ENCODE results near the gene NPAS2. TPM values are rescaled to one million over a fixed set of nuclear protein-coding genes. Genes with fewer than 3 reads are reported as not detected.

NPAS2 gene
- total RNA-seq, 2 experiments from 2014 or later = 5.5 to 6.2 TPM

DNA sequence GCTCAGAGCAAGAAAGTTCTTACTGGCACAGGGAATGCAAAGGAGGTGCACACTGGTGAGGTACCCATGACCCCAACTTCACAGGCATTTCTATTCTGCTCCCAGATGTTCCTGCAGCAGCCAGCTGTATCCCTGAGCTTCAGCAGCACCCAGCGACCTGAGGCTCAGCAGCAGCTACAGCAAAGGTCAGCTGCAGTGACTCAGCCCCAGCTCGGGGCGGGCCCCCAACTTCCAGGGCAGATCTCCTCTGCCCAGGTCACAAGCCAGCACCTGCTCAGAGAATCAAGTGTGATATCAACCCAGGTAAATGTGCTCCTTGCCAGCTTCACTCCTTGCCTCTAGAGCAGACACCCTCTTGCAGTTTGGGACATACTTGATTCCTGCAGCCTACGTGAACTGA lies 168.0 kb downstream of the NPAS2 start:
- CTCF ChIA-PET = interaction anchor here (0.8 to 3.9 kb wide), 7 partner anchors 11 to 382 kb away, joined by 3 to 16 read pairs (median 6); no protein-coding TSS in a partner anchor
- DNase-seq = no peak
- ATAC-seq = no peak
- H3K4me1 Mint-ChIP-seq (ENCODE audit: low read depth) = no peaks in the 10 kb centered on the region
- no peaks in the 10 kb centered on the region for H3K36me3 Mint-ChIP-seq (ENCODE audit: low read depth)
- H3K27me3 Mint-ChIP-seq (ENCODE audit: low read depth) = peaks cover 2% of the 10 kb centered on the region
- H3K27ac Mint-ChIP-seq = no peak overlapping the region
- H3K4me3 Mint-ChIP-seq = no peak overlapping the region
- H3K9me3 Mint-ChIP-seq (ENCODE audit: insufficient read depth) = no peaks in the 10 kb centered on the region
- POLR2A ChIA-PET = interaction anchor here (0.6 kb wide), 1 partner anchor 17 kb away, joined by 3 read pairs; no protein-coding TSS in a partner anchor

DNA sequence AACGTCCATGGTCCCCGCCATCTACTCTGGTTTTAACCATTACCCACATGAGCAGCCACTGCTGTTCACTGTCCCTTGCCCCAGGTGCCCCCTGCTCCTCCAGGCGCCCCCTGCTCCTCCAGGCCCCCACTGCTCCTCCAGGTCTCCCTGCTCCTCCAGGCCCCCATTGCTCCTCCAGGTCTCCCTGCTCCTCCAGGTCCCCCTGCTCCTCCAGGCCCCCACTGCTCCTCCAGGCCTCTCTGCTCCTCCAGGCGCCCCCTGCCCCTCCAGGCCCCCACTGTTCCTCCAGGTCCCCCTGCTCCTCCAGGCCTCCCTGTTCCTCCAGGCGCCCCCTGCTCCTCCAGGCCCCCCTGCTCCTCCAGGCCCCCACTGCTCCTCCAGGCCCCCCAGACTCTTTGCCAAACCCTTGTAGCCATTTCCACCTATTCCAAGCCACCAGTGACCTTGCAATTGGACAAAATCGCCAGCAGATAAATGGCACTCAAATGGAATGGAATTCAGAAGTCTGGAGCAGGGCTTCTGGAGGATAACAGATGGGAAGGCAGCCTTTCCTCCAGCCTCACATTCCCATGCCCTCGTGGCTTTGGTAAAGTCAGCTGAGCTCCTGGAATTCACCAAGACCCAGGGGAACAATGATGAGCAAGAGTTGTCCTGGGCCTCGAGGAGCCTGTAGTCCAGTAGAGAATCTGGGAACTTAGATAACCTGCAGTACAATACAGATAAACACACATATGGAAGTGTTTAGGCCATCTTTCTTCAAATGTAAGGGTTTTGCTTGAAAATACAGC lies 168.9 kb downstream of the NPAS2 start:
- Mint-ChIP-seq H3K36me3 (ENCODE audit: low read depth) (no peaks in the 10 kb centered on the region), H3K27ac (no peak overlapping the region), H3K4me3 (no peak overlapping the region), H3K9me3 (ENCODE audit: insufficient read depth) (no peaks in the 10 kb centered on the region), H3K4me1 (ENCODE audit: low read depth) (no peaks in the 10 kb centered on the region), H3K27me3 (ENCODE audit: low read depth) (peaks cover 2% of the 10 kb centered on the region)
- DNase-seq (no peak), ATAC-seq (no peak)
- CTCF ChIA-PET = interaction anchor here (1.2 to 3.9 kb wide), 4 partner anchors 24 to 381 kb away, joined by 4 to 16 read pairs (median 6); no protein-coding TSS in a partner anchor
- POLR2A ChIA-PET = no interaction called here

DNA sequence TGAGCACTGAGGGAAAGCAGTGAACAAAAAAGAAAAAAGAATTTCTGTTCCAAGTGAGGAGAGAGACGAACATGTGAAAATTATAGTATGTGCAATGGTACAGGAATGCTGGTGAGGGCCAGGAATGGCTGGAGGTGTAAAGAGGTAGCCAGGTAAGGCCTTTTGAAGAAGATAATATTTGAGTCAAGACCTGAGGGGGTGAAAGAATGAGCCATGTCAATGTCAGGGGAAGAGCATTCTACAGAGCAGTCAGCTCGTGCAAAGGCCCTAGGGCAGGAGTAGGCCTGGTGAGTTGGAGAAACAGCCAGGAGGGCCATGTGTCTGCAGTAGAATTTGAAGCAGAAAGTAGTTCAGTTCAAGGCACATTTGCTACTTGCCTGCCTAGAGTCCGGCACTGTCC lies 169.7 kb downstream of the NPAS2 start:
- H3K9me3 Mint-ChIP-seq (ENCODE audit: insufficient read depth) = no peaks in the 10 kb centered on the region
- no peaks in the 10 kb centered on the region for H3K4me1 Mint-ChIP-seq (ENCODE audit: low read depth)
- peaks cover 2% of the 10 kb centered on the region for H3K27me3 Mint-ChIP-seq (ENCODE audit: low read depth)
- POLR2A ChIA-PET = no interaction called here
- no peak overlapping the region for H3K4me3 Mint-ChIP-seq
- CTCF ChIA-PET = interaction anchor here (1.2 to 3.9 kb wide), 2 partner anchors 260 to 380 kb away, joined by 4 to 16 read pairs; no protein-coding TSS in a partner anchor
- no peaks in the 10 kb centered on the region for H3K36me3 Mint-ChIP-seq (ENCODE audit: low read depth)
- no peak overlapping the region for H3K27ac Mint-ChIP-seq
- DNase-seq (no peak), ATAC-seq (no peak)

DNA sequence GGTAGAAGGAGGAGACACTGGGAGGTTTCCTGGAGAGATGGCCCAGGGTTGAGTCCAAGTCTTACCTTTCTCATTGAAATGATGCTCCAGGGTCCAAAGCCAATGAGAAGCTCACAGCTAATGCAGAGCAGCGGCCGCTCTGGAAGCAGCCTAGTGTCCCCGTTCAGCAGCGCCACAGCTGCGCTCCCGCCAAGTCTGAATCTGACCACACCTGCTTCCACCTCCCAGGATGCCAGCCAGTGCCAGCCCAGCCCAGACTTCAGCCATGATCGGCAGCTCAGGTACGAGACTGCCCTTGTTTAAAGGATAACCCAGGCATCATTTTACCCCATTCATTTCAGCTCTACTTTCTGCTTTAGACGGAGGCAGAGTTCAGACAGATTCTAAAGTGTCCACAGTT lies 170.2 kb downstream of the NPAS2 start:
- no peak overlapping the region for H3K4me3 Mint-ChIP-seq
- POLR2A ChIA-PET = no interaction called here
- no peaks in the 10 kb centered on the region for H3K27me3 Mint-ChIP-seq (ENCODE audit: low read depth)
- H3K9me3 Mint-ChIP-seq (ENCODE audit: insufficient read depth) = no peaks in the 10 kb centered on the region
- ATAC-seq (no peak), DNase-seq (no peak)
- CTCF ChIA-PET = interaction anchor here (3.9 kb wide), 1 partner anchor 380 kb away, joined by 16 read pairs; no protein-coding TSS in a partner anchor
- H3K27ac Mint-ChIP-seq = no peak overlapping the region
- H3K36me3 Mint-ChIP-seq (ENCODE audit: low read depth) = no peaks in the 10 kb centered on the region
- no peaks in the 10 kb centered on the region for H3K4me1 Mint-ChIP-seq (ENCODE audit: low read depth)

DNA sequence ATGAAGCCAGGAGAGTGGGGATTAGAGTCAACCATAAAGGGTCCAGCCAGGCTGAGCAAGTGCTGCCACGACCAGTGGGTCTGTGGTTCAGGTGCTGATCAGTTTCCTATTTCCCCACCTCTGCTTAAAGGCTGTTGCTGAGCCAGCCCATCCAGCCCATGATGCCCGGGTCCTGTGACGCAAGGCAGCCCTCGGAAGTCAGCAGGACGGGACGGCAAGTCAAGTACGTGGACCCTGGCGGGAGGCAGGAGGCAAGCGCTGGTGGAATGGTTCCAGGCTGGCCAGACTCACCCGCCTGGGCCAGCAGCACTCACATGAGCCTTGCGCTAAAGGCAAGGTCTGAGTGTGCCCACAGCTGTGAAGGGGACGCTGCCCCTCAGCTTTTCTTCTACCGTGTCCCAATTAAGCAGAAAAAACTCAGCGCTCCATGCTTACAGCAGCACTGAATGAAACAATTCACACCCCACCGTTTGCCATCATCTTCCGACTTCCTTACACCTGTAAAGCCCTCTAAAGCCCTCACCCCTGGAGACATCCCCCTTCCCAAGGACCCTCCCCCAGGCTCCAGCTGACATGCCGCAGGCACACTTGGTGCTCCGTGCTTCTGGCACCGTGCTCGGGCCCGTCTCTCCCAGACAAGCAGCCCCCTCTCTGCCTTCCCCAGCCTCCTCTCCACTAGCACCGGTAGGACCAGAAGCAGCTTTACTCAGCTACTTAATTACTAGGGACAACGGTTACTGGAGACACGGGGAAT lies 170.9 kb downstream of the NPAS2 start:
- ChIA-PET POLR2A (no interaction called here), CTCF (interaction anchor here (3.9 kb wide), 1 partner anchor 381 kb away, joined by 16 read pairs; no protein-coding TSS in a partner anchor)
- no peak overlapping the region for H3K27ac Mint-ChIP-seq
- ATAC-seq (no peak), DNase-seq (no peak)
- no peaks in the 10 kb centered on the region for H3K9me3 Mint-ChIP-seq (ENCODE audit: insufficient read depth)
- no peak overlapping the region for H3K4me3 Mint-ChIP-seq
- no peaks in the 10 kb centered on the region for H3K4me1 Mint-ChIP-seq (ENCODE audit: low read depth)
- H3K27me3 Mint-ChIP-seq (ENCODE audit: low read depth) = no peaks in the 10 kb centered on the region
- no peaks in the 10 kb centered on the region for H3K36me3 Mint-ChIP-seq (ENCODE audit: low read depth)

DNA sequence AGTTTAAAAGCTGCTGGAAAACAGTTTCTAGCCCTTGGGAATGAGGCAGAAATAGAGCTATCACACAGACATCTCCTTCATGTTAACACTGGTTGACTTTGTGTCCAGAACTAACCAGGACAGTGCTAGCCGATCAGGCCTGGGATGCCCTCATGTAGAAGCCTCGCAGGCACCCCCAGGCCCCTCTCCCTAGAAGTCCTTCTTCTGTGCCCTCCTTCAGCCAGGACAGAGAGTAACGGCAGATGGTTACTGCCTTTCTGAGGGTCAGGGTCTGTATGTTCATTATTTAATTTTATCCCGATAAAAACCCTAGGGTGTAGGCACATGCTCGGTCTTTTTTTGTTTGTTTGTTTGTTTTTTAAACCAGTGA lies 171.4 kb downstream of the NPAS2 start:
- DNase-seq (no peak), ATAC-seq (no peak)
- no peaks in the 10 kb centered on the region for H3K27me3 Mint-ChIP-seq (ENCODE audit: low read depth)
- no peaks in the 10 kb centered on the region for H3K4me1 Mint-ChIP-seq (ENCODE audit: low read depth)
- CTCF ChIA-PET = no interaction called here
- no peak overlapping the region for H3K4me3 Mint-ChIP-seq
- H3K36me3 Mint-ChIP-seq (ENCODE audit: low read depth) = no peaks in the 10 kb centered on the region
- H3K9me3 Mint-ChIP-seq (ENCODE audit: insufficient read depth) = no peaks in the 10 kb centered on the region
- POLR2A ChIA-PET = no interaction called here
- no peak overlapping the region for H3K27ac Mint-ChIP-seq

DNA sequence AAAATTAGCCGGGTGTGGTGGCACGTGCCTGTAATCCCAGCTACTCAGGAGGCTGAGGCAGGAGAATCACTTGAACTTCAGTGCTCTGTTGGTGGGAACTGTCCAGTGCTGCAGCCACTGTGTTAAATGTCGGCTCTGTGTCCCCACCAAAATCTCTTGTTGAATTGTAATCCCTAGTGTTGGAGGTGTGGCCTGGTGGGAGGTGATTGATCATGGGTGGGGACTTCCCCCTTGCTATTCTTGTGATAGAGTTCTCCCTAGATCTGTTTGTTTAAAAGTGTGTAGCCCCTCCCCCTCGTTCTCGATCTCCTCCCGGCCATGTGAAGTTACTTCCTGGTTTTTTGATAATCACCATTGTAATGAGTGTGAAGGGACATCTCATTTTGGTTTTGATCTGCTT lies 172.3 kb downstream of the NPAS2 start:
- POLR2A ChIA-PET = no interaction called here
- H3K36me3 Mint-ChIP-seq (ENCODE audit: low read depth) = no peaks in the 10 kb centered on the region

DNA sequence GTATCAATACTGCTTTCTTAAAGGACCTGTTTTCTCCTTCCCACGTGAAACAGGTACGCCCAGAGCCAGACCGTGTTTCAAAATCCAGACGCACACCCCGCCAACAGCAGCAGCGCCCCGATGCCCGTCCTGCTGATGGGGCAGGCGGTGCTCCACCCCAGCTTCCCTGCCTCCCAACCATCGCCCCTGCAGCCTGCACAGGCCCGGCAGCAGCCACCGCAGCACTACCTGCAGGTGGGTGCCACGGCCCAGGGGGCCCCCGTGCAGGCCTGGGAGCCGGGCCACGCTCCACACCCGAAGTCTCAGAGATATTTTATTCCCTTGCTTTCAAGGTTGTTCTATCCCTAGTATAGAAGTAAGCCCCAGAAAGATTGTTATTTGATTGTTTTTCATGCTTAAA lies 173.4 kb downstream of the NPAS2 start:
- H3K27ac Mint-ChIP-seq = no peak overlapping the region
- no peaks in the 10 kb centered on the region for H3K36me3 Mint-ChIP-seq (ENCODE audit: low read depth)
- no peak overlapping the region for H3K4me3 Mint-ChIP-seq
- no peaks in the 10 kb centered on the region for H3K27me3 Mint-ChIP-seq (ENCODE audit: low read depth)
- DNase-seq (no peak), ATAC-seq (no peak)
- H3K9me3 Mint-ChIP-seq (ENCODE audit: insufficient read depth) = no peaks in the 10 kb centered on the region
- no peaks in the 10 kb centered on the region for H3K4me1 Mint-ChIP-seq (ENCODE audit: low read depth)
- CTCF ChIA-PET = interaction anchor here (1.5 kb wide), 1 partner anchor 19 kb away, joined by 3 read pairs; no protein-coding TSS in a partner anchor
- POLR2A ChIA-PET = no interaction called here

More for the DNA sequence above, 172.3 kb downstream of the NPAS2 start:
- Mint-ChIP-seq H3K9me3 (ENCODE audit: insufficient read depth) (no peaks in the 10 kb centered on the region), H3K27ac (no peak overlapping the region), H3K4me1 (ENCODE audit: low read depth) (no peaks in the 10 kb centered on the region), H3K4me3 (no peak overlapping the region), H3K27me3 (ENCODE audit: low read depth) (no peaks in the 10 kb centered on the region)
- ATAC-seq (no peak), DNase-seq (no peak)
- CTCF ChIA-PET = no interaction called here

DNA sequence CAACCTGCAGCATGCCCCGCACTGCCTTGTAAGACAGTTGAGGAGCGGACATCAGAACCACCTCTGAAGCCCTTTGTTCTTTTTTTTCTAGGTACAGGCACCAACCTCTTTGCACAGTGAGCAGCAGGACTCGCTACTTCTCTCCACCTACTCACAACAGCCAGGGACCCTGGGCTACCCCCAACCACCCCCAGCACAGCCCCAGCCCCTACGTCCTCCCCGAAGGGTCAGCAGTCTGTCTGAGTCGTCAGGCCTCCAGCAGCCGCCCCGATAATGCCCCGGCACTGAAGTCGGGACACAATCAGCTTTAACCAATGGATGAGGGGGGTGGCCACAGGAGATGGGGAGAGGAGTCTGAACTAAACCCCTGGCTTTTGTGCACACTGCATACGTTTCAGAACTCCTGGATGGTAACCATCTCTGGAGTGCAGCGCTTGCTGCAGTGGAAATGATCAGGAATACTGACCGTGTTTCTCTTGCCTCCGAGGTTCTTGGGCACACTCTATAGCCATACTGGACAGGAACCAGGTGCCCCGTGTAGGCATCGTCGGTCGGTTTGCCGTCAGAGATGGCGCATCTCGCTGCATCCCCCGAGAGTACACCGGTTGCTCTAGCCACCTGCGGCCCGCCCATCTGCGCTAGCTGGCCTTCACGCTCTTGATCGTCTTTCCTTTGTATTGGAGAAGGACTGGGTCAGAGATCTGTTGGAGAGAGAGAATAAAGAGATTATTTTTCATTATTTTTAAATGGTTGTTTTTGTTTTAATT lies 175.6 kb downstream of the NPAS2 start:
- Mint-ChIP-seq H3K36me3 (ENCODE audit: low read depth) (no peaks in the 10 kb centered on the region), H3K4me1 (ENCODE audit: low read depth) (no peaks in the 10 kb centered on the region), H3K27me3 (ENCODE audit: low read depth) (peaks cover 3% of the 10 kb centered on the region), H3K4me3 (no peak overlapping the region), H3K9me3 (ENCODE audit: insufficient read depth) (no peaks in the 10 kb centered on the region), H3K27ac (no peak overlapping the region)
- ChIA-PET POLR2A (no interaction called here), CTCF (interaction anchor here (0.8 to 1.7 kb wide), 2 partner anchors 386 to 400 kb away, joined by 3 to 4 read pairs; no protein-coding TSS in a partner anchor)
- DNase-seq (no peak), ATAC-seq (no peak)

DNA sequence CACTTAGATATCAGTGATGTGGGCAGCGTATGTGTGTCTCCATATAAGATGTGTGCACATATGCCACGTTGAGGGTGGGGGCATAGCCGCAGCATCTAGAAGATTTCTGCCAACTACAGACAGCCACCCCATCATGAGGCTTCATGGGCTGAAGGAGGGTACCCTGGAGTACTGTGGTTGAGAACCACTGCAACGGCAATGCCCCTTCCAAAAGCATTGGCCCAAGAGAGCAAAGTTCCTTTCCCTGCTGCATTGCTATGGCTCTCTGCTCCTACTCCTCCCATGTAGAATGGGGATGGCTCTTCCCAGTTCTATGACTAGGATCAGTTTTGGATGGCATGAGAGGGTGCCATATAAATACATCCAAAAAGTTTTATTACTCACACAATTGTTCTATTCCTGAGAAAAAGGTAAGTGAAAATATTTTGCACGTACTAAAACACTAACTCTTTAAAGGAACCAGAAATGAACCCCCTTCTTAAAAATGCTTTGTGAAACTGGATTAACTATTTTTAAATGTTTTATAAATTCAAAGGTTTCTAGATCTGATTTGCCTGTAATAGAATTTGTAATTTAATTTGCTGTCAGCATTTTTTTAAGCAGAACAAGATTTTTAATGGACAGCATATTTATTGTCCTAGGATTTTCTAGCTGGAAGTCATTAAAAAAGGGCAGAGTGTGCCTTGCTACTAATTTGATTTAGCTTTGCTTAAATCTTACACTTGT lies 177.7 kb downstream of the NPAS2 start:
- Mint-ChIP-seq H3K4me3 (no peak overlapping the region), H3K27ac (no peak overlapping the region), H3K4me1 (ENCODE audit: low read depth) (peaks cover 9% of the 10 kb centered on the region), H3K27me3 (ENCODE audit: low read depth) (peaks cover 3% of the 10 kb centered on the region), H3K36me3 (ENCODE audit: low read depth) (peaks cover 12% of the 10 kb centered on the region), H3K9me3 (ENCODE audit: insufficient read depth) (peaks cover 5% of the 10 kb centered on the region)
- DNase-seq = no peak
- ATAC-seq = no peak
- POLR2A ChIA-PET = no interaction called here
- CTCF ChIA-PET = interaction anchor here (1.9 to 2.1 kb wide), 2 partner anchors 10 to 15 kb away, joined by 4 to 5 read pairs; no protein-coding TSS in a partner anchor

DNA sequence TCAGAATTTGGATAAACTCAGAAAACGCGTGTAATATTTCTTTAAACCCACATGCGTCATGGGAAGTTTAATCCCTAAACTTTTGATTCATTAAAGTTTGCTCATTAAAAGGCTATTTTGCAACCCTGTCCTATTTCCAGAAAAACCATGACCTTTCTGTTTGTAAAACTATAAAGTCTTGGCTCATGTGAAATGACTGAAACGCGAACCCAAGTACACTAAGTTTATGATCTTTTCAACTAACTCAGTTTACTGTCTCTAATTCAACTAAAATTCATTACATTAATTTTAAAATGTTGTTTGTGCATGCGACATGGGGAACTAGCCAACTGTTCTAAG lies 178.3 kb downstream of the NPAS2 start:
- Mint-ChIP-seq H3K4me3 (no peak overlapping the region), H3K9me3 (ENCODE audit: insufficient read depth) (peaks cover 5% of the 10 kb centered on the region), H3K36me3 (ENCODE audit: low read depth) (peaks cover 17% of the 10 kb centered on the region), H3K27me3 (ENCODE audit: low read depth) (peaks cover 3% of the 10 kb centered on the region), H3K27ac (no peak overlapping the region), H3K4me1 (ENCODE audit: low read depth) (peaks cover 9% of the 10 kb centered on the region)
- ATAC-seq (no peak), DNase-seq (no peak)
- ChIA-PET CTCF (interaction anchor here (1.3 to 2.1 kb wide), 3 partner anchors 11 to 15 kb away, joined by 4 to 5 read pairs (median 5); no protein-coding TSS in a partner anchor), POLR2A (no interaction called here)
